H1 (cell line): ENCODE measurements around the gene PLPPR1. TPM values are rescaled to one million over a fixed set of nuclear protein-coding genes. Genes with fewer than 3 reads are reported as not detected.

Experiments used
- BRCA1 ChIP-seq: IDR thresholded peaks from 2 replicates; pipeline ENCODE4 v1.6.1; 2012; ENCODE audit warnings: low read depth, low read length, improper control_type of control experiment
- EP300 ChIP-seq, 2 experiments: IDR thresholded peaks; 1 replicate in 1 of 2; 2 replicates in 1 of 2; pipeline ENCODE4 v1.6.1; 2011 to 2012; ENCODE audit warnings: low read depth in 2 of 2, low read length in 2 of 2, mild to moderate bottlenecking in 2 of 2, borderline replicate concordance in 1 of 2, inconsistent platforms in 1 of 2, moderate library complexity in 1 of 2
- HDAC2 ChIP-seq, 2 experiments: fragments of 300-600 bp in 1 of 2; sonication (generic) in 1 of 2; IDR thresholded peaks; 2 replicates each; pipeline ENCODE4 v1.6.1; 2011 to 2012; ENCODE audit warnings: low read depth in 2 of 2, low read length in 2 of 2, mild to moderate bottlenecking in 2 of 2, moderate library complexity in 2 of 2, borderline replicate concordance in 1 of 2, inconsistent platforms in 1 of 2
- SAP30 ChIP-seq: fragments of 300-600 bp; sonication (generic); IDR thresholded peaks from 2 replicates; pipeline ENCODE4 v1.7.1; 2012; ENCODE audit warnings: low read length, moderate library complexity, mild to moderate bottlenecking, inconsistent platforms; ENCODE audit not compliant: insufficient read depth, insufficient replicate concordance
- SP4 ChIP-seq: IDR thresholded peaks from 2 replicates; pipeline ENCODE4 v1.6.1; 2012; ENCODE audit warnings: low read length, inconsistent platforms
- polyA plus RNA-seq, 7 experiments: library from polyadenylated mRNA; depleted of rRNA in 3 of 7; stranded (reverse) in 5 of 7; unstranded in 2 of 7; fragments of >200 nt in 5 of 7; fragments of 200-250 nt in 2 of 7; gene quantifications; 1 replicate in 5 of 7; 2 replicates in 1 of 7; 4 replicates in 1 of 7; pipeline versions ENCODE4 v1.2.1 to v1.2.3, GENCODE V29; 2011 to 2013; ENCODE audit warnings: missing spikeins in 2 of 7, mixed read lengths in 2 of 7
- total RNA-seq: library from RNA; stranded (reverse); fragmentation: NEBNext Ultra II Directional; extraction: Animal tissue kit (Norgen Biotek cat#: 25700); gene quantifications from 2 replicates; pipeline ENCODE4 v1.2.1, GENCODE V29; 2021

Gene PLPPR1
- total and polyA plus RNA-seq, 2 of the 8 experiments (the other 6 are each of a cell fraction or from before 2014, with no cell fraction given), result 1.4 to 1.8 TPM

- TF ChIP-seq HDAC2 (IDR thresholded peaks at IDR 0.05; ENCODE audit: borderline replicate concordance in 1 of 2, low read depth in 2 of 2, low read length in 2 of 2) (no peak), BRCA1 (no peak), EP300 (IDR thresholded peaks at IDR 0.05; ENCODE audit: borderline replicate concordance in 1 of 2, low read depth in 2 of 2, low read length in 2 of 2) (no peak), SP4 (no peak), SAP30 (no peak)
Observed at GRCh38 chr9:101087426-101087825, 58.9 kb downstream of the PLPPR1 start (continued).
